Measurements from ENCODE around the gene MRPS6.

The MRPS6 gene

GRCh38 chr21:34100790-34101189 is 27.4 kb downstream of the MRPS6 start:
- peaks cover 4% of the 10 kb centered on the region; the same call in 1 of the 2 replicates for H3K36me3 ChIP-seq (ENCODE audit: insufficient read depth, low read length)
- peaks cover 7% of the 10 kb centered on the region for H3K4me1 ChIP-seq (ENCODE audit: control insufficient read depth, insufficient read depth, low read length, unreplicated experiment)
- no peak overlapping the region for H2AFZ ChIP-seq (ENCODE audit: low read length, unreplicated experiment)
- no peak overlapping the region for H3K4me3 ChIP-seq (ENCODE audit: low read depth, low read length)
- H3K27me3 ChIP-seq (ENCODE audit: insufficient read depth, low read length) = no peaks in the 10 kb centered on the region
- no peak overlapping the region for H3K27ac ChIP-seq (ENCODE audit: low read depth, low read length)
- peaks cover 34% of the 10 kb centered on the region for H3K79me2 ChIP-seq (ENCODE audit: control insufficient read depth, insufficient read depth, low read length, unreplicated experiment)

- H3K36me3 ChIP-seq (ENCODE audit: insufficient read depth, low read length) = no peaks in the 10 kb centered on the region
- H3K4me3 ChIP-seq (ENCODE audit: low read depth, low read length) = no peak overlapping the region
- no peak overlapping the region for H3K27ac ChIP-seq (ENCODE audit: low read depth, low read length)
- peaks cover 2% of the 10 kb centered on the region for H3K4me1 ChIP-seq (ENCODE audit: control insufficient read depth, insufficient read depth, low read length, unreplicated experiment)
- H3K27me3 ChIP-seq (ENCODE audit: insufficient read depth, low read length) = no peaks in the 10 kb centered on the region
- H2AFZ ChIP-seq (ENCODE audit: low read length, unreplicated experiment) = no peak overlapping the region
- peaks cover 15% of the 10 kb centered on the region for H3K79me2 ChIP-seq (ENCODE audit: control insufficient read depth, insufficient read depth, low read length, unreplicated experiment)
Measured at GRCh38 chr21:34105947-34106541, 32.7 kb downstream of the MRPS6 start.

GRCh38 chr21:34107606-34108005 is 34.2 kb downstream of the MRPS6 start:
- H3K4me3 ChIP-seq (ENCODE audit: low read depth, low read length) = no peak overlapping the region
- H3K27ac ChIP-seq (ENCODE audit: low read depth, low read length) = no peak overlapping the region
- no peaks in the 10 kb centered on the region for H3K36me3 ChIP-seq (ENCODE audit: insufficient read depth, low read length)
- H3K27me3 ChIP-seq (ENCODE audit: insufficient read depth, low read length) = no peaks in the 10 kb centered on the region
- H3K4me1 ChIP-seq (ENCODE audit: control insufficient read depth, insufficient read depth, low read length, unreplicated experiment) = no peaks in the 10 kb centered on the region
- peaks cover 14% of the 10 kb centered on the region for H3K79me2 ChIP-seq (ENCODE audit: control insufficient read depth, insufficient read depth, low read length, unreplicated experiment)
- no peak overlapping the region for H2AFZ ChIP-seq (ENCODE audit: low read length, unreplicated experiment)

- H3K27ac ChIP-seq (ENCODE audit: low read depth, low read length) = no peak overlapping the region
- H3K27me3 ChIP-seq (ENCODE audit: insufficient read depth, low read length) = no peaks in the 10 kb centered on the region
- peaks cover 5% of the 10 kb centered on the region for H3K4me1 ChIP-seq (ENCODE audit: control insufficient read depth, insufficient read depth, low read length, unreplicated experiment)
- H3K4me3 ChIP-seq (ENCODE audit: low read depth, low read length) = no peak overlapping the region
- peaks cover 8% of the 10 kb centered on the region for H3K79me2 ChIP-seq (ENCODE audit: control insufficient read depth, insufficient read depth, low read length, unreplicated experiment)
- no peaks in the 10 kb centered on the region for H3K36me3 ChIP-seq (ENCODE audit: insufficient read depth, low read length)
- H2AFZ ChIP-seq (ENCODE audit: low read length, unreplicated experiment) = no peak overlapping the region
Measured at GRCh38 chr21:34109075-34109474, 35.7 kb downstream of the MRPS6 start.

- no peak overlapping the region for H2AFZ ChIP-seq (ENCODE audit: low read length, unreplicated experiment)
- no peak overlapping the region for H3K27ac ChIP-seq (ENCODE audit: low read depth, low read length)
- H3K79me2 ChIP-seq (ENCODE audit: control insufficient read depth, insufficient read depth, low read length, unreplicated experiment) = peaks cover 8% of the 10 kb centered on the region
- H3K36me3 ChIP-seq (ENCODE audit: insufficient read depth, low read length) = no peaks in the 10 kb centered on the region
- H3K4me3 ChIP-seq (ENCODE audit: low read depth, low read length) = no peak overlapping the region
- H3K27me3 ChIP-seq (ENCODE audit: insufficient read depth, low read length) = no peaks in the 10 kb centered on the region
- peaks cover 5% of the 10 kb centered on the region for H3K4me1 ChIP-seq (ENCODE audit: control insufficient read depth, insufficient read depth, low read length, unreplicated experiment)
Measured at GRCh38 chr21:34110594-34111202, 37.3 kb downstream of the MRPS6 start.

- Histone ChIP-seq H3K4me1 (ENCODE audit: control insufficient read depth, insufficient read depth, low read length, unreplicated experiment) (peaks cover 5% of the 10 kb centered on the region), H3K27ac (ENCODE audit: low read depth, low read length) (no peak overlapping the region), H3K27me3 (ENCODE audit: insufficient read depth, low read length) (no peaks in the 10 kb centered on the region), H3K36me3 (ENCODE audit: insufficient read depth, low read length) (no peaks in the 10 kb centered on the region), H3K4me3 (ENCODE audit: low read depth, low read length) (no peak overlapping the region), H2AFZ (ENCODE audit: low read length, unreplicated experiment) (no peak overlapping the region), H3K79me2 (ENCODE audit: control insufficient read depth, insufficient read depth, low read length, unreplicated experiment) (peaks cover 8% of the 10 kb centered on the region)
Measured at GRCh38 chr21:34112316-34113033, 39.1 kb downstream of the MRPS6 start.

GRCh38 chr21:34113842-34114241 is 40.5 kb downstream of the MRPS6 start:
- Histone ChIP-seq H3K36me3 (ENCODE audit: insufficient read depth, low read length) (no peaks in the 10 kb centered on the region), H3K27ac (ENCODE audit: low read depth, low read length) (no peak overlapping the region), H3K4me3 (ENCODE audit: low read depth, low read length) (no peak overlapping the region), H3K79me2 (ENCODE audit: control insufficient read depth, insufficient read depth, low read length, unreplicated experiment) (peaks cover 4% of the 10 kb centered on the region), H3K27me3 (ENCODE audit: insufficient read depth, low read length) (no peaks in the 10 kb centered on the region), H3K4me1 (ENCODE audit: control insufficient read depth, insufficient read depth, low read length, unreplicated experiment) (peaks cover 5% of the 10 kb centered on the region), H2AFZ (ENCODE audit: low read length, unreplicated experiment) (no peak overlapping the region)

GRCh38 chr21:34115160-34115559 is 41.8 kb downstream of the MRPS6 start:
- H3K27ac ChIP-seq (ENCODE audit: low read depth, low read length) = no peak overlapping the region
- H3K79me2 ChIP-seq (ENCODE audit: control insufficient read depth, insufficient read depth, low read length, unreplicated experiment) = peaks cover 4% of the 10 kb centered on the region
- H3K27me3 ChIP-seq (ENCODE audit: insufficient read depth, low read length) = no peaks in the 10 kb centered on the region
- H3K4me1 ChIP-seq (ENCODE audit: control insufficient read depth, insufficient read depth, low read length, unreplicated experiment) = peaks cover 5% of the 10 kb centered on the region
- H2AFZ ChIP-seq (ENCODE audit: low read length, unreplicated experiment) = no peak overlapping the region
- no peaks in the 10 kb centered on the region for H3K36me3 ChIP-seq (ENCODE audit: insufficient read depth, low read length)
- no peak overlapping the region for H3K4me3 ChIP-seq (ENCODE audit: low read depth, low read length)

- Histone ChIP-seq H3K4me3 (ENCODE audit: low read depth, low read length) (no peak overlapping the region), H3K4me1 (ENCODE audit: control insufficient read depth, insufficient read depth, low read length, unreplicated experiment) (peaks cover 5% of the 10 kb centered on the region), H2AFZ (ENCODE audit: low read length, unreplicated experiment) (no peak overlapping the region), H3K79me2 (ENCODE audit: control insufficient read depth, insufficient read depth, low read length, unreplicated experiment) (peaks cover 7% of the 10 kb centered on the region), H3K27me3 (ENCODE audit: insufficient read depth, low read length) (no peaks in the 10 kb centered on the region), H3K27ac (ENCODE audit: low read depth, low read length) (no peak overlapping the region), H3K36me3 (ENCODE audit: insufficient read depth, low read length) (no peaks in the 10 kb centered on the region)
Measured at GRCh38 chr21:34116569-34116968, 43.2 kb downstream of the MRPS6 start.

GRCh38 chr21:34120867-34121266 is 47.5 kb downstream of the MRPS6 start:
- Histone ChIP-seq H3K4me1 (ENCODE audit: control insufficient read depth, insufficient read depth, low read length, unreplicated experiment) (no peaks in the 10 kb centered on the region), H3K36me3 (ENCODE audit: insufficient read depth, low read length) (no peaks in the 10 kb centered on the region), H2AFZ (ENCODE audit: low read length, unreplicated experiment) (no peak overlapping the region), H3K4me3 (ENCODE audit: low read depth, low read length) (no peak overlapping the region), H3K27me3 (ENCODE audit: insufficient read depth, low read length) (no peaks in the 10 kb centered on the region), H3K79me2 (ENCODE audit: control insufficient read depth, insufficient read depth, low read length, unreplicated experiment) (peaks cover 3% of the 10 kb centered on the region), H3K27ac (ENCODE audit: low read depth, low read length) (no peak overlapping the region)

GRCh38 chr21:34122047-34122446 is 48.7 kb downstream of the MRPS6 start:
- Histone ChIP-seq H3K4me1 (ENCODE audit: control insufficient read depth, insufficient read depth, low read length, unreplicated experiment) (no peaks in the 10 kb centered on the region), H3K27me3 (ENCODE audit: insufficient read depth, low read length) (no peaks in the 10 kb centered on the region), H3K36me3 (ENCODE audit: insufficient read depth, low read length) (no peaks in the 10 kb centered on the region), H2AFZ (ENCODE audit: low read length, unreplicated experiment) (no peak overlapping the region), H3K79me2 (ENCODE audit: control insufficient read depth, insufficient read depth, low read length, unreplicated experiment) (peaks cover 3% of the 10 kb centered on the region), H3K27ac (ENCODE audit: low read depth, low read length) (no peak overlapping the region), H3K4me3 (ENCODE audit: low read depth, low read length) (no peak overlapping the region)

Measured in ACC112 (cell line).